NCI-H1694 (cell line): ENCODE data around the gene MRPS10.
A peak's percentile ranks its signal among the peaks of the same experiment; 100 is the strongest.
"Not testable (repeated sequence)": the region's sequence is repeated elsewhere in the genome, so short reads cannot be mapped to it uniquely, and the experiment has no call there.

Source experiments
- DNase-seq: peaks from one replicate; lab custom pipeline; 2025; lab: John Stamatoyannopoulos, UW

The MRPS10 gene

GRCh38 chr6:42176981-42177380, 40.7 kb downstream of the MRPS10 start:
- DNase-seq, result no peak

- no peak for DNase-seq
These were observed 41.8 kb downstream of the MRPS10 start for GRCh38 chr6:42175860-42176259.

- no peak for DNase-seq
These were observed 44.6 kb downstream of the MRPS10 start, which contains the start of gene GUCA1A for GRCh38 chr6:42173101-42173500. Gene GUCA1A (plus strand): TSS chr6:42173364. CDS start chr6:42173614, 250 bp downstream.

- DNase-seq, result no peak
These were observed 45.7 kb downstream of the MRPS10 start for GRCh38 chr6:42171813-42172581.

- DNase-seq, result not testable (repeated sequence)
These were observed 47.9 kb downstream of the MRPS10 start for GRCh38 chr6:42169780-42170179.

- no peak for DNase-seq
These were observed 49.0 kb downstream of the MRPS10 start for GRCh38 chr6:42168650-42169049.

GRCh38 chr6:42166444-42167141, 51.1 kb downstream of the MRPS10 start:
- DNase-seq, result peak; percentile 50

GRCh38 chr6:42165016-42165415, 52.6 kb downstream of the MRPS10 start:
- DNase-seq, result no peak

- no peak for DNase-seq
These were observed 53.7 kb downstream of the MRPS10 start for GRCh38 chr6:42163981-42164380.

GRCh38 chr6:42162812-42163211, 54.8 kb downstream of the MRPS10 start:
- DNase-seq, result no peak

GRCh38 chr6:42162384-42162783, 55.3 kb downstream of the MRPS10 start:
- DNase-seq, result no peak

- no peak for DNase-seq
These were observed 58.1 kb downstream of the MRPS10 start for GRCh38 chr6:42159431-42160024.

GRCh38 chr6:42158631-42159030, 59.0 kb downstream of the MRPS10 start:
- DNase-seq, result no peak

GRCh38 chr6:42158011-42158410, 59.6 kb downstream of the MRPS10 start:
- no peak for DNase-seq
